NCI-H1105 (cell line): ENCODE results near the gene SPATA24.
A peak's percentile ranks its signal among the peaks of the same experiment; 100 is the strongest.
"Not testable (repeated sequence)": the region's sequence is repeated elsewhere in the genome, so short reads cannot be mapped to it uniquely, and the experiment has no call there.

ENCODE experiments used
- DNase-seq: peaks from one replicate; lab custom pipeline; 2025; lab: John Stamatoyannopoulos, UW

The SPATA24 gene, protein sequence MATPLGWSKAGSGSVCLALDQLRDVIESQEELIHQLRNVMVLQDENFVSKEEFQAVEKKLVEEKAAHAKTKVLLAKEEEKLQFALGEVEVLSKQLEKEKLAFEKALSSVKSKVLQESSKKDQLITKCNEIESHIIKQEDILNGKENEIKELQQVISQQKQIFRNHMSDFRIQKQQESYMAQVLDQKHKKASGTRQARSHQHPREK

DNA sequence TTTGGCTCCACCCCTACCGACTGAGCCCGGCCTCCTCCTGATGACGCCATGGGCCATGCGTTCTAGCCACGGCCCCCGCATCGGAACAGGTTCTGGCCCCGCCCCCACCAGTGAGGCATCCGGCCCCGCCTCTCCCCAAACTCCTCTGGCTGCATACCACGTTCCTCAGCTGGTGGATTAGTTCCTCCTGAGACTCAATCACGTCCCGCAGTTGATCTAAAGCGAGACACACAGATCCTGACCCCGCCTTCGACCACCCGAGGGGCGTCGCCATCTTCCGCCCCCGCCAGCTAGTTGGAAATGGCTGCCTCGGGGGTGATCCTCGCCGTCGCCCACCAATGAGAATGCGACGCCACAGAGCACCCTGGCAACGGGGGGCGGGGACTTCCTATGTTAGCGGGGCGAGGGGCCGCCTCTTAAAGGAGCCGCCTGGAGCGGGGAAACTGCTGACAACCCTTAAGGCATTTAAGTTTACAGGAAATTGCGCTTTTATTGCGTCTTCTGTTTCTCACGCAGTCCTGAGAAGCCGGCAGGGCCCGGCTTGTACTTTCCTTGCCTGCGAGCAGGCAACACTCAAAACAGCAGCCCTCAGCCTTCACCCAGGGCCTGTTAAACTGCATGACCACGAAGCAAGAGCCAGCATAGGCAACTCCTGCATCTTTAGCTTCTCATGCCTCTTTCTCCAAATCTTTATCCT is at the start of gene SPATA24:
Gene SPATA24 (minus strand): TSS at position 303 of the 697 bp plus-strand sequence. CDS start 29 bp downstream, at position 274.
- peak; percentile 84 for DNase-seq

DNA sequence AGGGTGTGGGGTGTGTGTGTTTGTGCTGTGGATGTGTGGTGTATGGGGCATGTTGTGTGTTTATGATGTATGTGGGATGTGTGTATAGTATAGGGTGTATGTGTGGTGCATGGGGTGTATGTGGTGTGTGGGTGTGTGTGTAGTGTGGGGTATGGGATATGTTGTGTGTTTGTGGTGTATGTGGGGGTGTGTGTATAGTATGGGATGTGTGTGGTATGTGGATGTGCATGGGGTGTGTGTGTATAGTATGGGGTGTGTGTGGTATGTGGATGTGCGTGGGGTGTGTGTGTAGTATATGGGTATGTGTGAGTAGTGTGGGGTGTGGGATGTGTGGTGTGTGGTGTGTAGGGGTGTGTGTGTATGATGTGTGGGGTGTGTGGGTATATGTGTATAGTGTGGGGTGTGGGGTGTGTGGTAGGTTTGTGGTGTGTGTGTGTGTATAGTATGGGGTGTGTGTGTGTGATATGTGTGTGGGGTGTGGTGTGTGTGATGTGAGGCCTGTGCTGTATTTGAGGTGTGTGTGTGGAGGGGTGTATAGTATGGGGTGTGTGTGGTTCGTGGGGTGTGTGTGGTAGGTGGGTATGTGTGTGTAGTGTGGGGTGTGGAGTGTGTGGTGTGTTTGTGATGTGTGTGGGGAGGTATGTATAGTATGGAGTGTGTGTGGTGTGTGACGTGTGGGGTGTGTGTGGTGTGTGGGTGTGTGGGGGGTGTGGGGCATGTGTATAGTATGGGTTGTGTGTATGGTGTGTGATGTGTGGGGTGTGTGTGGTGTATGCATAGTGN is 48.2 kb upstream of the SPATA24 start:
- DNase-seq, result no peak

DNA sequence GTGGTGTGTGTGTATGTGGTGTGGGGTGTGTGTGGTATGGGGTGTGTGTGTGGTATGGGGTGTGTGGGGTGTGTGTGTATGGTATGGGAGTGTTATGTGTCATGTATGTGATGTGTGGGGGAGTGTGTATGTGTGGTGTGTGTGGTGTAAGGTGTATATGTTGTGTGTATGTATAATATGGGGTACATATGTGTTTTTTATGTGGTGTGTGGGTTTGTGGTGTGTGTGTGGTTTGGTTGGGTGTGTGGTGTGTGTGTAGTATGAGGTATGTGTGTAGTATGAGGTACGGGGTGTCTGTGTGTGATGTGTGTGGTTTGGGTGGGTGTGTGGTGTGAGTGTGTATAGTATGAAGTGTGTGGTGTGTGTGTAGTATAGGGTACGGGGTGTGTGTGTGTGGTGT is 47.3 kb upstream of the SPATA24 start:
- DNase-seq, result no peak

DNA sequence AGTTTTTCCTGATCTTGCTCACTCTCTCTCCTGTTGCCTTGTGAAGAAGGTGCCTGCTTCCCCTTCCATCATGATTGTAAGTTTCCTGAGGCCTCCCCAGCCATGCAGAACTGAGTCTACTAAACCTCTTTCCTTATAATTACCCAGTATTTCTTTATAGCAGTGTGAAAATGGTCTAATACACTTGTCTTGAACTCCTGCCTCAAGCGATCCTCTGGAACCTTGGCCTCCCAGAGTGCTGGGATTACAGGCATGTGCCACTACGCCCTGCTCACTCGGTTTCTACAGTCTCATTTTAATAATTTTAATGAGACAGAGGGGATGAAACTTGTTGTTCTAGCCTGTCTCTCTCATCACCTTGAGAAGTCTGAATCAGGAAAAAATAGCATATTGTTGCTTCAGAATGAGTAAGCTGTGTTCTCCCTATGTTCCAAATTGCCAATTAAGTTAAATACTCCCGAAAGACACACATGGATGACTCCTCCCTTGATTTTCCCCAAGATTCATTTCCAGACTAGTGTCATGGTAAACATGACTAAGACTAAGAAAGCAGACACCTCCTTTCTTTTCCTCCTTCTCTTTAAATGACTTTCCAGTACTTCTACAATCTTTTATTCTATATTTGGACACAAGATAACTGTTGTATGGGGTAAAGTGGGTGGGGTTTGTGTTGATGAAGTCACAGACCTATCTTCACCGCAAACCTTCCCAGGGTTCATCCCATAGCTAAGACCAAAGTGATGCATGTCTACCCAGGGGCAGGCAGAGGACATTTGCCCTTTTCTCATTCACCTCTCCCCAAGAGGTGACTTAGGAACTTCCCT is 43.3 kb upstream of the SPATA24 start:
- DNase-seq, result no peak

DNA sequence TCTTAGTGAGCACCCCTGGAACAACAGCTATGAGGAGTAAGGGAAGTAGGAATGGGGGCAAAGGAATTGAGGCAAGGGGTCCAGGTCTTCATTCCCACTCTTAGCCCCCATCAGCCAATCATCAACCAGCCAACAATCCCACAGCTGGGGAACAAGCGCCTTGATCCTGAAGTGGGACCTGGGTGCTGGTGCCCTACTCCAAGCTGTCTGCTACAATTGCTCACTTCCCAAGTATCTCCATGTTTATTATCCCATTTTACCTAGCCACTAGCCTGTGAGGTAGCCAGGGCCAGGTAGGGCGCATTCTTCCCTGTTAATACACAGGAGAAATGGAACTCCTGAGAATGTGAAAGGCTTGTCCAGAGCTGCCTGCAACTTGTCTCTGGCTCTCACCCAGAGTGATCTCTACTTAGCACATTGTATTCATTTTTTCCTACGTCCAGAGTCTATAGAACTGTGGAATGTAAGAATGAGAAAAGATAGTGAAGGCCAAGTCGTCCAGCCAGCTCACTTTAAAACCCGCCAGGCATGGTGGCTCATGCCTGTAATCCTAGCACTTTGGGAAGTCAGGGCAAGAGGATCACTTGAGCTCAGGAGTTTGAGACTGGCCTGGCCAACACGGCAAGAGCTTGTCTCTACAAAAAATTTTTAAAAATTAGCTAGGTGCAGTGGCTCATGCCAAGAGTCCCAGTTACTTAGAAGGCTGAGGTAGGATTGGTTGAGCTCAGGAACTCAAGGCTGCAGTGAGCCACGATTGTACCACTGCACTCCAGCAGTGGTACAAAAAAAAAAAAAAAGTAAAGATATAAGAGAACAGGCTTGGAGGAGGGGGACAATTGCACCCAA is 41.7 kb upstream of the SPATA24 start:
- no peak for DNase-seq

DNA sequence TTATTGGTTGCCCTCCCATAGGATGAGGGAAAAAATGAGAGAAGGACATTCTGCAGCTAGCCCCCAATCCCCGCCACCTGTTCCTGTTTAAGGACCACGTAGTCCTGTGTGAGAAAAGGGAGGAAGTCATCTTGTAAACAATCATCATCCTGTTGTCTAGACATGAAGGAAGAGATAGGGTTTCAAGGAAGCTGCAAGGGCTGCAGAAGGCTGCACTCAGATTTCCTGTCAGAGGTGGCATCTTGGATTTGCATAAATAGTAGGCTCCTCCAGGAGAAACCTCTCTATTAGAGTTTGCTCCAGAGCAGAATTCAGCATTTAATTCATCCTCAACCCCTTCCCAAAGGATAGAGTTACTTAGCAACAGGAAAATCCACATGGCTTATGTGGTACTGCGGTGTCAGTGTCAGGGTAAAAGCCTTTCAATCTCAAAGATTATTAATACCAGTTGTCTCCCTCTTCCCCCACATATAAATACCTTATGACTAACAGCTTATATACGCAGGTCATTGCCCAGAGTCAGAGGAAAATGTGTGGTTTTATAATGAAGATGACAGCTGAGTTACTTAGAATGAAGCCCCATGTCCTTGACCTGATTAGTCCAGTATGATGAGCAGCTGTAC is 40.1 kb upstream of the SPATA24 start:
- no peak for DNase-seq

DNA sequence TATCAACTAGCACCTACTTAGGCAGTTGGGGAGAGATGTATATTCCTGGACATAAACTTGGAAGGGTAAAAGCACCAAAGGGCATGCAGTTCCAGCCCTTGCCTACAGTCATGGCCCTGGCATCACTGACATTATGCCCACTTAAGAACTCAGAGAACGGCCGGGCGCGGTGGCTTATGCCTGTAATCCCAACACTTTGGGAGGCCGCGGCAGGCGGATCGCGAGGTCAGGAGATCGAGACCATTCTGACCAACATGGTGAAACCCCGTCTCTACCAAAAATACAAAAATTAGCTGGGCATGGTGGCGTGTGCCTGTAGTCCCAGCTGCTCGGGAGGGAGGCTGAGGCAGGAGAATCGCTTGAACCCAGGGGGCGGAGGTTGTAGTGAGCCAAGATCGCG is 36.5 kb upstream of the SPATA24 start:
- DNase-seq, result not testable (repeated sequence)

DNA sequence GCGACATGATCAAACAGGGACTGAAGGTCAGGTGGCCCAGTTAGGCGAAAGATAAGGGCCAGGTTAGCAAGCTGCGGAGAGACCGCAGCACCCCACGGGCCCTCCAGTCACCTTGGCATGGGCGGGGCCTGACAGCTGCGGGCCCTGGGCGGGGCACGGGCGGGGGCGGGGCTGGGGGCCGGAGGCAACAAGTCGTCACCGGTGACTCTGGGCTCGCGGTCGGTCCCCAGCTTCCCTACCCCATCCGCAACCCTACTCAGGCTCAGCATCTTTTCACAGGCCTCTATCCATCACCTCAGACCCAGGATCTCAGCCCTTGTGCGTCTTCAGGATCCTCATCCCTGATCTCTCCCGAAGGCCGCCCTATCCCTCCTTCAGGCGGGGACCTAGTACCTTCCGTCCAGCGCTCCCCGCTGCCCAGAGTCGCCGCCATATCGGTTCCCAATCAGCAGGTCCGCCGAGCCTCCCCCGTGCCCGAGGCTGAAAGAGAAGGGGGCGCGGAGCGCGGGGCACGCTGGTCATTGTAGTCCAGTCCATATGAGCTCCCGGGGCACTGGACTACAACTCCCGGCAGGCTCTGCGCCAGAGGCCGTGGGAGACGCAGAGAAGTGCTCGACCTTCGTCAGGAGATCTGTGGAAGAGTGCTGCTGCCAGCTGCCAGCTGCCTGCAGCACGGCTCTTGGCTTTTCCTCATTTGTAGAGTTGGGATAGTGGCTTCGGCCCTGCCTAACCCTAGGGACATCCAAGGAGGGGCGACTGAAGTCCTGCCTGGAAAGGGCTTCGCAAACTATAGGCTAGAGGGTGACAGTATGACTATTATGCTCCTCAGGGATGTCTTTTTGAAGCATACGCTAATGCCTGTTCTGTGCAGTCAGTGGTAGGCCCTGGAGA is 35.4 kb upstream of the SPATA24 start, which contains the start of gene DNAJC18:
Gene DNAJC18 (minus strand): TSS at position 513 of the 891 bp plus-strand sequence. CDS start 80 bp downstream, at position 433.
- peak; percentile 82 for DNase-seq

DNA sequence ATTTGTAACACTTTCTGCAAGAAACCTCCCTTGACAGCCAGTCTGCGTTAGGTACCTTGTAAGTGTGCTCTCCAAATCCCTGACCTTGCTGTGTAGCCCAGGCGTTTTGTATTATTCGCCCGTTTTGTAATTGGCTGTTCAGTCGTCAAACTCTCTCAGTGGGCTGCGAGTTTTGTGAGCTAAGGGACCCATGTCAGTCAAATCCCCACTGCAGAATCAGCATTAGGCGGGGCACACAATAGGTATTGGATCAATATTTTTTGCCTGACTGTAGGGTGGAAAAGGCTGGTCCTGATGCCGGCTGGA is 34.8 kb upstream of the SPATA24 start:
- DNase-seq, result no peak

DNA sequence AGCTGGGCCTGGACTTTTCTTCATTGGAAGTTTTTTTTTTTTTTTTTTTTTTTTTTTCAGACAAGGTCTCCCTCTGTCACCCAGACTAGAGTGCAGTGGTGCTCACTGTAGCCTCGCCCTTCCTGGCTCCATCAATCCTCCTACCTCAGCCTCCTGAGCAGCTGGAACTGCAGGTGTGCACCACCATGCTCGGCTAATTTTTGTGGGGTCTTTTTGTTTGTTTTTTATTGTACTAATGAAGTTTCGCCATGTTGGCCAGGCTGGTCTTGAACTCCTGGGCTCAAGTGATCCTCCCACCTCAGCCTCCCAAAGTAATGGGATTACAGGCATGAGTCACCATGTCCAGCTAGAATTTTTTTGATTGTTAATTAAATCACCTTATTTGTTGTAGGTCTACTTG is 31.8 kb upstream of the SPATA24 start:
- DNase-seq, result no peak

DNA sequence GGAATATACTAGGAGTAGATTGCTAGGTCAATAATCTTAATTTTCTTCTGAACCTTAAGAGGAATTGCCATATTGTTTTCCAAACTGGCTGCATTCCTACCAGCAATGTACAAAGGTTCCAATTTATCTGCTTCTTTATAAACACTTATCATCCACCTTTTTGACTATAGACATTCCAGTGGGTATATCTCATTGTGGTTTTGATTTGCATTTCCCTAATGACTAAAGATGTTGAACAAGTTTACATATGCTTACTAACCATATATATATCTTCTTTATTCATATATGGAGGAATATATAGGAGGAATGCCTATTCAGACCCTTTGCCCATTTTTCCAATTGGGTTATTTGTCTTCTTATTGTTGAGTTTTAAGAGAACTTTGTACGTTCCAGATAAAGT is 27.8 kb upstream of the SPATA24 start:
- no peak for DNase-seq

DNA sequence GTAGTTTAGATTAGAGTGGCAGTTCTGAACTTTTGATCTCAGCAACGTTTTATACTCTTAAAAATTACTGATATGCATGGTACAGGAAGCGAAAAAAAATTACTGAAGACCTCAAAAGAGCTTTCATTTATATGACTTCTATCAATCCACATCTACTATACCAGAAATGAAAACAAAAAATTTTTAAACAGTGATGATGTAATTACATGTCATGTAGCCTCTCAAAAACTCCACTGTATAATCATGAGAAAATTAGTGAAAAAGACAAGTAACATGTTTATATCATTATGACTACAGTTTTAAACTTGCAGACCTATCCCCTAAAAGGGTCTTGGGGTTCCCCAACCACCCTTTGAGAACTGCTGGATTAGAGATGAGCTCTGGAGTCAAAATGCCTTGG is 26.1 kb upstream of the SPATA24 start:
- DNase-seq, result no peak

DNA sequence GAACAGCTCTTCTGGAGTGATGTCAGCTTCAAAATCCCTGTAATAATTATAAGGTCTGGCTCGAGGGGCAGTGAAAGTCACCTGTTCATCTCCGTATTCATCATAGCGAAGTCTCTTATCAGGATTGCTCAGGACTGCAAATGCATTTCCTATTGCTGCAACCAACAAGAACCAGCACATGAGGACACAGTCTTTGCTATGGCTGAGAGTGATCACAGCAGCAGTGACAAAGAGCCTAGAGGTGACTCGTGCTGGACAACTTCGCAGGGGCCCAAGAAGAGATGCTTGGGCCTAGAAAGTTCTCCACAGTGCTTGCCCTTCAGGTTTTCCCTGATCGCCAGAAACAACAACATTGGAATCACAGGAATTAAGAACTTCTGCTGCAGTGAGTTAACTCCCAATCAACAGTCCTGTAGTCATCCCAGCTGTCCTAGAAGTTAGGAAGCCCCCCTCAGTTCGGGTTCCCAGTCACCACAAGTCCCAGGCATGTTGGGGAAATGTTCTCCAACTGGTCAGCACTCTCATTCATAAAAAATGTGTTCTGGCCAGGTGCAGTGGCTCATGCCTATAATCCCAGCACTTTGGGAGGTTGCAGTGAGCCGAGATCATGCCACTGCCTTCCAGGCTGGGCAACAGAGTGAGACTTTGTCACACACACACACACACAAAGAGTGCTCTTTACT is 22.5 kb upstream of the SPATA24 start:
- DNase-seq, result no peak

DNA sequence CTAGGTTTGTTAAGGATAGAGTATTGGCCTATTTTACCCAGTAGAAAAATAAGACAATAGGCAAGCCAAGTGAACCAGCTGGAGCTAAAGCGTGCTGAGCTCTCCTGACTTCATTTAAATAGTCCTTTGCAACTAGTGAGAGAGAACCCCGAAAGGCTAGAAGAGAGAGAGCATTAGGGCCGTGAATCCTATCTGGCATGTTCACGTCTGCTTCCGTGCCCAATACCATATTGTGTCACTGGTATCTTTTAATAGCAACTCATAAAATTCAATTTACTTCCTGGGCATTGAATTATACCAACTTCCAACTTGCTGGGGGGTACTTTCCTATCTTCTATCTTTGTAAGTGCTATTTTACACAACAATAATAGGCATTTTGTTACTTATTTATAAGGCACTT is 21.6 kb upstream of the SPATA24 start:
- no peak for DNase-seq

DNA sequence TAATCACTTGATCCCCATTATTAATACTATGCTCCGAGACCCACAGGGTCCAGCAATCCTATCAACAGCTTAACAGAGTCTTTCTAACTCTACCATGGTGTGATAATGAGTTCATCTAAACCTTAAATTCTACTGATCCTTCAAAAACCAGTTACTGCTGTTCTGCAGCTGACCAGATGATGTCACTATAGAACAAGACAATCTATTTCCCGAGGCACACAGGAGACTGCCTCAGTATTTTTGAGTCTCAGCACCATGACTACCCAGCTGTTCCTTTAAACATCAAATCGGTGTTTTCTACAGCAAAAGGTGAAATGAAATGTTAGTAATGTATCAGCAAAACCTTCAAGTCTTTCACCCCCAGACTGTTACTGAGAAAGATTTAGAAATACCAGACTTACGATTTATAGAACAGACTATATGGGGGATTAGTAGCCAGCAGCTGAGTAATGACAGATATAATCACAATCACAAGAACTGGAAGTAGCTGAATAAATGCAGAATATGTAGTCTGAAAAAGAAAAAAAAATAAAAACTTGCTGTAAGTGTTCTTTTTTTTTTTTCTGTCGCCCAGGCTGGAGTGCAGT is 18.5 kb upstream of the SPATA24 start:
- peak; percentile 1 for DNase-seq

DNA sequence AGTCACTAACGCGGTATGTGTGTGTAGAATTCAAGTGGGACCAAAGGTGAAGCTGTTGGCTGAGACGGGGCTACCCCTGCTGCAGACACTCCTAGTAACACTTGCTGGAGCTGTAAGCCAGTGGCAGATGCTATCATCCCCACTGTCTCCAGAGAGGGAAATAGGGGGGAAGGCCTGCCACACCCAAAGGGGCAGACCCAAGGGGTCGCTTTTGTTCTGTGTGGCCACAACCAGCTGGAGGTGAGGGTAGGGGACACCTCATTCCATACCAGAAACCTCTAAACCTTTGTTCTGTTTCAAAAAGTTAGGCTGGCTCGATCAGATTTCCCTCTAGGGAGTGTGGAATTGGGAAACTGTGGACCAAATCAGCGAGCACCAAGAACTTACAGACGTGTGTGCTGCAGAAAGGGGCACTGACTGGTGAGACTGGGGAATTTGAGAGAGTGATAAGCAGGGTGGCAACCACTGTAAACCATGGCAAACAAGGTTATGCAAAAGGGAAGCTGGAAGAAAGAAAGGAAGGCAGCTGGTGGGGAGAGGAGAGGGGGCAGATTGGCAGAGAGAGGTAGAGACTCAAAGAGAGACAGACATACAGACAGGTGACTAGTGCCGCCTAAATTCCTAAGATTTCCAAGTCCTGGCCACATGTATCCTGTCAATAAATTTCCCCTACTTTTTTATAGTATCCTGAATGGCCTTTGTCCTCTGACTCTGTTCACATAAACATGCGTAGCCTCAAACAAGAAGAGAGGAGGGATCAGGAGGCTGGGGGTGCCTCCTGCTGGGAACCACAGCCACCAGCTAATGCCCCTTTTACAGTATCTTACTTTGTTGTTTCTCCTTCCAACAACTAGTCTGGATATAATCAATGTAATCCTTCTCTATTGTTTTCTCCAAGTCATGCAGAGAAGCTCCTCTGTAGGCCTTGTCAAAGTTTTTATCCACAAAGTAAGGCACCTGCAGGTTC is 15.6 kb upstream of the SPATA24 start:
- no peak for DNase-seq

DNA sequence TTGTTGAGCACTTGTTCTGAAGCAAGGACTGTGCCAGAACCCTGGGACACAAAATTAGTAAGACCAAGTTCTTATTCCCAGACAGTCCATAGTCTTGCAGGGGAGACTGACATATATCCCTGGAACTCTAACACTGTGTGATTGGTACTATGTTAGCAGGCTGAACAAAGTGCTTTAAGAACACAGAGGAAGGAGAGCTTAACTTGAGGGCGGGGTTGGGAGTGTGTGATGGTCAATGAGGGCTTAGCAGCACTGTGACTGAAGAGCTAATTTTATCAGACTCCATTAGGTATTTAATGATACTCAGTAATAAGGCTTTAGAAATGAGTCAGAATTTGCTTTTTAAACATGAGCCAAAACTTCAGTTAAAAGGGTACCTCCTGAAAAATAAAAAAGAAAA is 14.9 kb upstream of the SPATA24 start:
- DNase-seq, result no peak

DNA sequence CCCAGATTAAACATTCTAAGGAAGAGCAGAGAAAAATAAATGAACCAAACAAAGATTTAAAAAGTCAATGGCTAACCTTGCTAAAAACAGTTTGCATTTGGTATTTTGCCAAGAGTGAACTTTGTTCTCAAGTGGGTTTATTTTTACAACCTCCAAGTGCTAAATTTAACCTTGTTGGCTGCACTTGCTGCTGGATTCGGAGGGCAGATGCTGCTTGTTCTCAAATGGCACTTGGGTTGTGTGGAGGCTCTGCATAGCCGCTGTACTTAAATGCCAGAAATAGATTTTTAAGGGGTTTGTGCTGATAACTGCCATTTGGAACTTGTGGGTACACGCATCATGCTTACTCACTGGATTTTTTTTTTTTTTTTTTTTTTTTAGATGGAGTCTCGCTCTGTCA is 13.3 kb upstream of the SPATA24 start:
- DNase-seq, result peak; percentile 16
